ENCODE results near the gene GATA1.

GATA1 gene

GRCh38 chrX:48800574-48801279 is 14.3 kb downstream of the GATA1 start:
- TF ChIP-seq ZFX (IDR thresholded peaks at IDR 0.05; ENCODE audit: borderline replicate concordance): no peak
- TF ChIP-seq CTCF (IDR thresholded peaks at IDR 0.05): no peak

GRCh38 chrX:48801280-48802088 is 15.1 kb downstream of the GATA1 start, which contains the start of gene HDAC6:
TSS of gene HDAC6 (plus strand) at chrX:48802067. CDS start at chrX:48802693, 626 bp downstream.
- H3K27ac ChIP-seq: peak within 1 kb of the TSS; percentile 85

More at GRCh38 chrX:48800574-48801279, 14.3 kb downstream of the GATA1 start:
- H3K27ac ChIP-seq: peak overlapping the region; percentile 85

GRCh38 chrX:48802089-48802904 is 15.9 kb downstream of the GATA1 start:
- peak overlapping the region; percentile 85 for H3K27ac ChIP-seq
- no peak for TF ChIP-seq CTCF (IDR thresholded peaks at IDR 0.05)
- no peak for TF ChIP-seq ZFX (IDR thresholded peaks at IDR 0.05; ENCODE audit: borderline replicate concordance)

More at GRCh38 chrX:48801280-48802088, 15.1 kb downstream of the GATA1 start, which contains the start of gene HDAC6:
- TF ChIP-seq CTCF (IDR thresholded peaks at IDR 0.05) (no peak), ZFX (IDR thresholded peaks at IDR 0.05; ENCODE audit: borderline replicate concordance) (no peak)

- peak overlapping the region; percentile 85 for H3K27ac ChIP-seq
- TF ChIP-seq ZFX (IDR thresholded peaks at IDR 0.05; ENCODE audit: borderline replicate concordance): no peak
- TF ChIP-seq CTCF (IDR thresholded peaks at IDR 0.05): no peak
Observed at GRCh38 chrX:48802905-48803200, 16.5 kb downstream of the GATA1 start.

GRCh38 chrX:48806081-48806480 is 19.7 kb downstream of the GATA1 start:
- H3K27ac ChIP-seq: no peak overlapping the region
- TF ChIP-seq CTCF (IDR thresholded peaks at IDR 0.05) (no peak), ZFX (IDR thresholded peaks at IDR 0.05; ENCODE audit: borderline replicate concordance) (no peak)

- no peak for TF ChIP-seq ZFX (IDR thresholded peaks at IDR 0.05; ENCODE audit: borderline replicate concordance)
- no peak for TF ChIP-seq CTCF (IDR thresholded peaks at IDR 0.05)
Observed at GRCh38 chrX:48813644-48814043, 27.3 kb downstream of the GATA1 start.

More at GRCh38 chrX:48813644-48814043, 27.3 kb downstream of the GATA1 start:
- H3K27ac ChIP-seq: no peak overlapping the region
